DND-41 (cell line): Measurements from ENCODE around the gene CHN1.

Experiments used
- EZH2 ChIP-seq: IDR thresholded peaks from 3 replicates; pipeline ENCODE4 v1.6.1; 2012; ENCODE audit warnings: borderline replicate concordance, low read depth, mild to moderate bottlenecking, moderate library complexity, low read length, inconsistent platforms; ENCODE audit not compliant: severe bottlenecking
- TF ChIP-seq, protein P1 (sequence below): IDR thresholded peaks from 2 replicates; pipeline ENCODE4 v1.5.1; 2012; ENCODE audit warnings: borderline replicate concordance, low read length, moderate library complexity, mild to moderate bottlenecking; ENCODE audit not compliant: poor library complexity, severe bottlenecking; ENCODE audit errors: extremely low read depth

DNA sequence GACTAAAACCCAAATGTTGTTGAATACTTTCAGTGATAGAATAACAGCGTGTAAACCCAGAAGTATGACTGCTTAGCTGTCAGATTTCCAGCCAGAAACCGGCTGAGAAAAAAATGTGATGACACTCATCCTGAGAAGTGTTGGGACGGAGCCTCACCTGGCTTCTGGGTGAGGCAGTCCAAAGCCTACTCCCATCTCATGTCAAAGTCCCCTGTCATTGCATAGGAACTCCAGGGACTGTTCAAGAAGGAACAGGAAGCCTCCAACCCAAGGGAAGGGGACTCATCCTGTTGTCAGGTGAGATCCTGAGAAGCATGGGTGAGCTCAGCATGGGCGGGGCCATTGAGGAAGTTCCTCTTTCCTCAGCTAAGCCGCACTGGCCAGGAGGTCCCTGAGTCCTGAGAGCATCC, 229.6 kb downstream of the CHN1 start:
- TF ChIP-seq EZH2 = no peak
- TF ChIP-seq, protein P1, sequence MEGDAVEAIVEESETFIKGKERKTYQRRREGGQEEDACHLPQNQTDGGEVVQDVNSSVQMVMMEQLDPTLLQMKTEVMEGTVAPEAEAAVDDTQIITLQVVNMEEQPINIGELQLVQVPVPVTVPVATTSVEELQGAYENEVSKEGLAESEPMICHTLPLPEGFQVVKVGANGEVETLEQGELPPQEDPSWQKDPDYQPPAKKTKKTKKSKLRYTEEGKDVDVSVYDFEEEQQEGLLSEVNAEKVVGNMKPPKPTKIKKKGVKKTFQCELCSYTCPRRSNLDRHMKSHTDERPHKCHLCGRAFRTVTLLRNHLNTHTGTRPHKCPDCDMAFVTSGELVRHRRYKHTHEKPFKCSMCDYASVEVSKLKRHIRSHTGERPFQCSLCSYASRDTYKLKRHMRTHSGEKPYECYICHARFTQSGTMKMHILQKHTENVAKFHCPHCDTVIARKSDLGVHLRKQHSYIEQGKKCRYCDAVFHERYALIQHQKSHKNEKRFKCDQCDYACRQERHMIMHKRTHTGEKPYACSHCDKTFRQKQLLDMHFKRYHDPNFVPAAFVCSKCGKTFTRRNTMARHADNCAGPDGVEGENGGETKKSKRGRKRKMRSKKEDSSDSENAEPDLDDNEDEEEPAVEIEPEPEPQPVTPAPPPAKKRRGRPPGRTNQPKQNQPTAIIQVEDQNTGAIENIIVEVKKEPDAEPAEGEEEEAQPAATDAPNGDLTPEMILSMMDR = no peak
